PFSK-1 (cell line): ENCODE results near the gene PMFBP1.

ENCODE experiments used
- POLR2AphosphoS5 ChIP-seq: IDR thresholded peaks from 2 replicates; pipeline ENCODE4 v1.6.1; 2012; ENCODE audit warnings: low read depth, mild to moderate bottlenecking, control low read depth, low read length, moderate library complexity
- REST ChIP-seq, 2 experiments: IDR thresholded peaks; 2 replicates each; pipeline versions ENCODE4 v1.6.1 to v1.8.0; 2011 to 2012; ENCODE audit warnings: low read depth in 2 of 2, low read length in 2 of 2, control low read depth in 1 of 2, inconsistent platforms in 1 of 2, mild to moderate bottlenecking in 1 of 2, moderate library complexity in 1 of 2; ENCODE audit not compliant: insufficient read depth in 1 of 2
- SIN3A ChIP-seq: IDR thresholded peaks from 2 replicates; pipeline ENCODE4 v1.6.1; 2012; ENCODE audit warnings: mild to moderate bottlenecking, low read length, moderate library complexity, borderline replicate concordance; ENCODE audit not compliant: insufficient read depth
- TAF1 ChIP-seq: IDR thresholded peaks from 2 replicates; pipeline ENCODE4 v1.6.1; 2012; ENCODE audit warnings: low read length, control low read depth, borderline replicate concordance; ENCODE audit not compliant: insufficient read depth

- TF ChIP-seq TAF1 (no peak), REST (IDR thresholded peaks at IDR 0.05; ENCODE audit: insufficient read depth in 1 of 2, low read depth in 2 of 2, low read length in 2 of 2) (no peak), POLR2AphosphoS5 (no peak), SIN3A (no peak)
Measured at GRCh38 chr16:72112906-72113615, 58.9 kb downstream of the PMFBP1 start.
